ACC112 (cell line): ENCODE measurements around the gene RPL15.
"Not testable (repeated sequence)": the region's sequence is repeated elsewhere in the genome, so short reads cannot be mapped to it uniquely, and the experiment has no call there.

Experiments
- H2AFZ ChIP-seq: fragments of 200-600 bp; sonication (generic); one replicate; pipeline ENCODE4 v1.6.0; 2017; ENCODE audit warnings: antibody characterized with exemption, low read length; ENCODE audit not compliant: unreplicated experiment
- H3K27ac ChIP-seq: fragments of 200-600 bp; sonication (generic); 2 replicates; pipeline ENCODE4 v1.5.1; 2014; ENCODE audit warnings: low read depth, mild to moderate bottlenecking, antibody characterized with exemption, low read length, moderate library complexity
- H3K27me3 ChIP-seq: fragments of 200-600 bp; sonication (generic); 2 replicates; pipeline ENCODE4 v1.6.1; 2014; ENCODE audit warnings: mild to moderate bottlenecking, antibody characterized with exemption, low read length, moderate library complexity, mixed read lengths; ENCODE audit not compliant: insufficient read depth
- H3K36me3 ChIP-seq: fragments of 200-600 bp; sonication (generic); 2 replicates; pipeline ENCODE4 v1.6.1; 2016; ENCODE audit warnings: mild to moderate bottlenecking, antibody characterized with exemption, low read length, moderate library complexity, mixed read lengths; ENCODE audit not compliant: insufficient read depth
- H3K4me1 ChIP-seq: fragments of 200-600 bp; sonication (generic); one replicate; pipeline ENCODE4 v1.6.1; 2016; ENCODE audit warnings: low read length, mixed read lengths; ENCODE audit not compliant: insufficient read depth, unreplicated experiment, control insufficient read depth
- H3K4me3 ChIP-seq: fragments of 200-600 bp; sonication (generic); 2 replicates; pipeline ENCODE4 v1.5.1; 2014; ENCODE audit warnings: mild to moderate bottlenecking, low read depth, low read length
- H3K79me2 ChIP-seq: fragments of 200-600 bp; sonication (generic); one replicate; pipeline ENCODE4 v1.6.0; 2016; ENCODE audit warnings: low read length; ENCODE audit not compliant: control insufficient read depth, unreplicated experiment, insufficient read depth

The RPL15 gene

DNA sequence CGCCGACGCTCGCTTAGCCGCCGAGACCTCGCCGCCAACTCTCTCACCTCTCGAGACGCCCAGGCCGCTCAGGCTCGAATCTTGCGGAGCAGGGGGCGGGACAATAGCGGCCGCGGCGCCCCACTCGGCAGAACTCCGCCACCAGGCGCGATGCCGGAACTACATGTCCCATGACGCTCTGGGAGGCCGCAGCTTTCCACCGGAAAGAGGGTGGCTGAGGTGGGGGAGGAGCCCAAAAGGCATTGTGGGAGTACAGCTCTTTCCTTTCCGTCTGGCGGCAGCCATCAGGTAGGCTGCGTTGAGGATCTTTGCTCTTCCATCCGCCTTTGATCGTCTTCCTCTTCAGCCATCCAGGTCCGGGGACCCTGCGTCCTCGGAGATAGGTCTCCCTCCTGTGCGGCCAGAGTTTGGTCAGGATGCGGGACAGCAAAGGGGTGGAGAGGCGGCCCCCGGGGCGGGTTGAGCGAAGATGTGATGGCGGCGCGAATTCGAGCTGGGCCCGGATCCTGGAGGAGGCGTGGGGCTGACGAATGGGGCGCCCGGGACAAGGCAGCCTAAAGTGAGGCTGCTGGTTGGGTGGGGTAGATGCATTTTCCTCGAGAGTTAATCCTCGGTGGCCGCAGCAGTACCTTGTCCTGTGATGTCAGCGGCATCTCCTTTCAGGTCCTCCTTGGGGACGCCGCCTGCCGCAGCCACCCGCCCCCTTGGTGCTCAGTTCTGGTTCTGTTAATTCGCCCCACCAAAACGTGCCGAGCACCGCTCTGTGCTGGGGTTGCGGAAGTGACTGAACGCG, at the start of gene RPL15, which contains the start of gene NKIRAS1:
Gene RPL15 (plus strand): TSS at position 247 of the 793 bp plus-strand sequence. CDS start 728 bp downstream, outside the sequence.
Gene NKIRAS1 (minus strand): TSS at position 105 of the 793 bp plus-strand sequence. CDS start 6,086 bp downstream, outside the sequence.
- H3K27me3 ChIP-seq, result no peaks in the 10 kb centered on the region
- peak within 1 kb of the TSS; percentile 90 for H3K4me3 ChIP-seq
- peak within 1 kb of the TSS; percentile 76 for H3K27ac ChIP-seq
- H3K79me2 ChIP-seq, result peaks cover 52% of the 10 kb centered on the region
- H2AFZ ChIP-seq, result peak within 1 kb of the TSS; percentile 85
- peaks cover 31% of the 10 kb centered on the region for H3K4me1 ChIP-seq
- H3K36me3 ChIP-seq, result peaks cover 29% of the 10 kb centered on the region

DNA sequence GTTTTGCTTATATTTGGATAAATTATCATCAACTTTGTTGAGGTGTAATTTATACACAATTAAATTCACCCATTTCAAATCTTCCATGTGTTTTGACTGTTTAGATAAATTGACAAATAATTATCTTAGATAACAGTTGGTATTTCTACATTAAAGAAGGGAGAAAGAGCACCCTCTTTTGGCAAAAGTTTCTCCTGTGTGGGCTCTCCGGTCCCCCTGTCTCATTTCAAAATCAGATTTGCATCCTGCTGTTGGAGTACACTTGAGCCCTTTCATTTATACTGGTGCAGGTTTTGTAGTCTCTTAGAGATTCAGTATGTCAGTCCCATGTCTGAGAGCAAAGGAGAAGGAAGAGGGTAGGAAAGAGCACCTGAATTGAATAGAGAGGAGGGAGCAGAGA, 49.5 kb upstream of the RPL15 start:
- no peak overlapping the region for H2AFZ ChIP-seq
- peaks cover 36% of the 10 kb centered on the region for H3K4me1 ChIP-seq
- no peaks in the 10 kb centered on the region for H3K36me3 ChIP-seq
- H3K27me3 ChIP-seq, result no peaks in the 10 kb centered on the region
- no peak overlapping the region for H3K4me3 ChIP-seq
- peaks cover 34% of the 10 kb centered on the region for H3K79me2 ChIP-seq
- H3K27ac ChIP-seq, result no peak overlapping the region

GRCh38 chr3:23867838-23868237, 49.1 kb upstream of the RPL15 start:
- Histone ChIP-seq H2AFZ (no peak overlapping the region), H3K79me2 (peaks cover 31% of the 10 kb centered on the region), H3K27ac (no peak overlapping the region), H3K36me3 (no peaks in the 10 kb centered on the region), H3K4me1 (peaks cover 36% of the 10 kb centered on the region), H3K4me3 (no peak overlapping the region), H3K27me3 (no peaks in the 10 kb centered on the region)

- H3K79me2 ChIP-seq, result peaks cover 36% of the 10 kb centered on the region
- no peak overlapping the region for H2AFZ ChIP-seq
- H3K27me3 ChIP-seq, result no peaks in the 10 kb centered on the region
- H3K27ac ChIP-seq, result no peak overlapping the region
- no peak overlapping the region for H3K4me3 ChIP-seq
- peaks cover 36% of the 10 kb centered on the region for H3K4me1 ChIP-seq
- H3K36me3 ChIP-seq, result no peaks in the 10 kb centered on the region
Observed at GRCh38 chr3:23869977-23870662, 46.8 kb upstream of the RPL15 start.

- not testable (repeated sequence) for H3K27me3 ChIP-seq, H3K36me3 ChIP-seq, H3K27ac ChIP-seq, H2AFZ ChIP-seq, H3K4me3 ChIP-seq
- Histone ChIP-seq H3K79me2 (peaks cover 37% of the 10 kb centered on the region), H3K4me1 (peaks cover 36% of the 10 kb centered on the region)
Observed at GRCh38 chr3:23870663-23871043, 46.3 kb upstream of the RPL15 start.

- not testable (repeated sequence) for H3K27ac ChIP-seq, H3K4me3 ChIP-seq, H2AFZ ChIP-seq, H3K27me3 ChIP-seq, H3K36me3 ChIP-seq
- Histone ChIP-seq H3K79me2 (peaks cover 39% of the 10 kb centered on the region), H3K4me1 (peaks cover 36% of the 10 kb centered on the region)
Observed at GRCh38 chr3:23871361-23871760, 45.6 kb upstream of the RPL15 start.

GRCh38 chr3:23872330-23872729, 44.6 kb upstream of the RPL15 start:
- no peak overlapping the region for H3K4me3 ChIP-seq
- H3K79me2 ChIP-seq, result peaks cover 40% of the 10 kb centered on the region
- H3K36me3 ChIP-seq, result no peaks in the 10 kb centered on the region
- no peak overlapping the region for H3K27ac ChIP-seq
- no peaks in the 10 kb centered on the region for H3K27me3 ChIP-seq
- H2AFZ ChIP-seq, result no peak overlapping the region
- peaks cover 42% of the 10 kb centered on the region for H3K4me1 ChIP-seq

DNA sequence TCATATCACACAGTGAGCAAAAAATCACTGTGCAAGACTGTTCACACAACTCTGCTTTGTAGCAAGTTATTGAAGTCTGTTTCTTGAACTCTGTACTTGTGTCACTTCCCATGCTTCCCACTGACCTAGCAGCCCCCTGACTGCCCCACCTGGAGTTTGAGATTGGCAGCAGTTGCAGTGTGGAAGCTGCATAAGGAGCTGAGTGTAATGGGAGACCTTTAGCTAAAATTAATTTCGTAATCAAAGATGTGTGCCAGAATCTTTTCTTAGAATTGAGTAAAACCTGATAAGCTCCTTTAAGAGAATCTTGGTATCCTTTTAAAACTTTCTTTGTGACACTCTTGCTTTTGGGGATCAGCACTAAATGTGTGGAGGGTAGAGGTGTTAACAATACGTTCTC, 43.0 kb upstream of the RPL15 start:
- Histone ChIP-seq H3K4me1 (peaks cover 47% of the 10 kb centered on the region), H2AFZ (no peak overlapping the region), H3K4me3 (no peak overlapping the region), H3K27ac (no peak overlapping the region), H3K79me2 (peaks cover 36% of the 10 kb centered on the region), H3K36me3 (no peaks in the 10 kb centered on the region), H3K27me3 (no peaks in the 10 kb centered on the region)

GRCh38 chr3:23874359-23875112, 42.4 kb upstream of the RPL15 start:
- Histone ChIP-seq H3K4me3 (no peak overlapping the region), H3K79me2 (peaks cover 41% of the 10 kb centered on the region), H3K4me1 (peaks cover 47% of the 10 kb centered on the region), H3K27ac (no peak overlapping the region), H2AFZ (no peak overlapping the region), H3K36me3 (no peaks in the 10 kb centered on the region), H3K27me3 (no peaks in the 10 kb centered on the region)

DNA sequence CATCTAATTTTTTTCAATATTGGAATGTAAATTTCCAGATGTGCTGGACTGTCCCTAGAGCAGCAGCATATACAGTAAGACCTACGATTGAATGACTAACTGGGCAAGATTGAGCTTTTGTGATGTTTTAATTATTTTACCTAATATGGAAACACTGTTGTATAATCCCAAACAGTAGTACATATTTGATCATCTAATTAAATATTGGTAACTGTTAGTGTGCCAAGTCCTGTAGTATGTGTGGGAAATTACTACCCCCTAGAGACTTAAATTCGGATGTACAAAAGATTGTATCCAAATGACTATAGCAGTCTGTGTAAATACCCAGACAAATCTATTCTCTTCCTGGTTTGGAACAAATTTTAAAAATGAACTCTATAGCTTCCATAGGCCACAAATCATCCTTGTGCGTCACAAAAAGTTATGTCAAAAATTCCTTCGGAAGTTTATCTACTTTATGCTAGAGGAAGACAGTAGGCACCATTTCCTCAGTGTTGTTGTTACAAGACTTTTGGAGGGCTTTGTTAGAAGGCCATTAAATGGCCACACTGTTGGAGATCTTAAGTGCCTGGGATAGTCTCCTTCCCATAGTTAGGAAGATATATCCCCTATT, 41.7 kb upstream of the RPL15 start:
- H3K27ac ChIP-seq, result no peak overlapping the region
- no peak overlapping the region for H2AFZ ChIP-seq
- no peak overlapping the region for H3K4me3 ChIP-seq
- H3K27me3 ChIP-seq, result no peaks in the 10 kb centered on the region
- peaks cover 42% of the 10 kb centered on the region for H3K79me2 ChIP-seq
- no peaks in the 10 kb centered on the region for H3K36me3 ChIP-seq
- H3K4me1 ChIP-seq, result peaks cover 47% of the 10 kb centered on the region
